Measurements from ENCODE around the gene PPIL1.
"Not testable (repeated sequence)": the region's sequence is repeated elsewhere in the genome, so short reads cannot be mapped to it uniquely, and the experiment has no call there.

PPIL1 gene

DNA sequence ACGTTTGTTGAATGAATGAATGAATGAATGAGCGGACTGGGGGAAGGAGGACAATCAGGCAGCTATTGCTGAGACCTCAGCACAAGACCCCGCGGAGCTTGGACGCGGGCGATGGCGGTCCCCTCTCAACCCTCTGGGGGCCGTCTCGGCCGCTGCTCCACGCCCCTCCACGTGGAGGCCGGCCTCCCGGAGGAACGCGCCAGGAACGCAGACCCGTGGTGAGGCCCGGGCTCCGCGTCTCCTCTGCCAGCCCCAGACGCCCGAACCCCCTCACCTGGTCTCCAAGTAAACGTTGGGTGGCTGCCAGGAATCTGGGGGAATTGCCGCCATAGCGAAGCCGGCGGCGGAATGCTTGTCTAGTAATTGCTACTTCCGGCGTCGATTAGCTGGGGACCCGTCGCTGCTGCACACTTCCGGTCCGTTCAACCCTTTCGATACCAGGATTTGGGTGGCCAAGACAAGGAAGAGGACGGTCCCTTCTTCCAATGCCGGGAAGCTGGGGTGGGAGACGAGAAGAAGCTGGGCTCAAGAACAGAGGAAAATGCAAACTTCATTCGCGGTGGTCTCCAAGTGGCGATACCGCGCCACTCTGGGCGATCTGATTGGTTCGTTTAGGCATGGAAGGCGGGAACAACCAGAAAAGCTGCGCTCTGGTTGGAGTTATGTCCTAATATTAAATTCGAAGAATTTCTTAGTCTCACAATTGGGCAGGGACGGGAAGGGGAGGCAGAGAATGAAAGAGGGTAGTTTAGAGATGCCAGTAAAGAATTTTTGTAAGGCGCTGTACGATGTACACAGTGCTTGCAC is at the start of gene PPIL1:
Gene PPIL1, minus strand, starts transcription at position 361 of the 807 bp plus-strand sequence. Its CDS starts 31 bp downstream, at position 330.
- peak; percentile 96 for DNase-seq

DNA sequence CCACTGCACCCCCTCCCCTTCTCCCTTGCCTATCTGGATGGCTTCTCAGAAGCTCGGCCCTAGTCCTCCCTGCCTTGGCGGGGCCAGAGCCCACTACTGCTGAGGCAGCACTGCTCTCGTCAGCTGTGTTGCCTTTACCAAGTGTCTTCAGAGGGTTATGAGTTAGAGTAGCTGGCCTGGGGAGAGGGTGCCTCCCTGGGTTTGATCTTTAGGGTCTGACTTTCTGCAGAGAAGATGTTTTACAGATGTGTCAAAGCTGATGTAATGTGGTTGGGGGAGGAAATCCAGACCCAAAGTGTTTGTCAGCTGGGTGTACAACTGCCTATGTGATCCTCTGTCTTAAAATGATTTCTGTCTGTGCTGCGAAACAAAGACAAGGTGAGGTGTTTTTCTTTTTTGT is 49.5 kb upstream of the PPIL1 start:
- no peak for DNase-seq

DNA sequence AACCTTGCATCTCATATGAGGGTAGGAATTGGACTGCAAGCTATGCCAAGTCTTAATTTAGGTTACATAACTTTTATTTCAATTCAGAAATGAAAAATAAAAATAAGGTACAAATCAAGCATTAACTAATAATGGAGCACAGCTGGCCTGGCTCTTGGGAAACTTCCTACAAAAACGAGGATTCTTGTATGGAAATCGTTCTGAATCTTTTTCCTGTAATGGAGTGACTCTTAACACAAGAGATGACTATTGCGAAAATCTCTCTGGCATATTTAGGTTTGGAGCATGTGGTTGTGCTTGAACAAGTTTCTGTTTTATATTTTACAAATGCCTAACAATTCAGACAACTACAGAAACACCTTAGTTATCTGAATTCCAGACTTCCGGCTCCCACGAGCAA is 45.9 kb upstream of the PPIL1 start:
- no peak for DNase-seq

DNA sequence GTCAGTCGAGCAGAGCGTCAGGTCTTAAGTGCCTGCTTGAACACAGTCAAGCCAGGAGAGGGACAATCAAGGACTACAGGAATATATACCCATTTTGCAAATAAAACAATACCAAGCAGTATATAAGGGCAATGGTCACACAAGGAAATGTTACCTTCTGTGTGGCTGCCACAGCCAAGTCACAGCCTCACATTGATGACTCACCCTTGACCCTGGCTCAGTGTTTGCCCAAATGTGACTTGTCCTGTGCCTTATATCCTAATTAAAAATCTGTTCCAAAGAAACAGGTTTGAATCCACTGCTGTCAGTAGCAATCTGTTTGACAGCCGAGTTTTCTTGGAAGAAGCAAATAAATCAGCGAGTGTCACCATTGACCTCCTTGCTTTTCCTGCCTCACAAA is 45.4 kb upstream of the PPIL1 start:
- no peak for DNase-seq

DNA sequence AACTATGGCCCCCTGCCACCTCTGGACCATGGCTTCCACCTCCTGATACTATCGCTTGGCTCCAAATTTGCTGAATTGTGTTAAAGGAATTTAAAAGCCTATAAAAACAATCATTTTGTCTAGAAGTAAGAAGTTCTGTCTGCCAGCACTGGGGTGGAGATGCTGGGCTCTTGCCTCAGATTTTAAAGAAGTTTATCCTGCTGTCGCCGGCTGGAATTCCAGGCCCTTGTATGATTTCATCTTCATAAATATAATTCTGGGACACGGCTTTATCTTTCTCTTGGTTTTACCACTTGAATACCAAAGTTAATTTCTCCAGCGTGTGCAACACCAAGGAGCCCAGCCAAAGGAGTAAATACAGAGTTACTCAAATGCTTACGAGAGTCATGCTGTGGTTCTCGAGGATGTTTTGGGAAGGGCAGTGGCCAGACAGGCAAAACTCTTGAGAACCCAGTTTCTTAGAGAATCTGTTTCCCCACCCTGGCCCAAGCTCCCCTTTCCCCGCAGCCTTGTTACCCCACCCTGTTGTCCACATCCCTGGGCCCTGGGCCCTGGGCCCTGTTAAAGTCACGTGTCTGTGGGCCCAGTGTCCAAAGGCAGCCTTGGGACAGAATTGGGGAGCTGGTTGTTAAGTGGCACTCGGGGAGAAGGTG is 43.1 kb upstream of the PPIL1 start:
- no peak for DNase-seq

DNA sequence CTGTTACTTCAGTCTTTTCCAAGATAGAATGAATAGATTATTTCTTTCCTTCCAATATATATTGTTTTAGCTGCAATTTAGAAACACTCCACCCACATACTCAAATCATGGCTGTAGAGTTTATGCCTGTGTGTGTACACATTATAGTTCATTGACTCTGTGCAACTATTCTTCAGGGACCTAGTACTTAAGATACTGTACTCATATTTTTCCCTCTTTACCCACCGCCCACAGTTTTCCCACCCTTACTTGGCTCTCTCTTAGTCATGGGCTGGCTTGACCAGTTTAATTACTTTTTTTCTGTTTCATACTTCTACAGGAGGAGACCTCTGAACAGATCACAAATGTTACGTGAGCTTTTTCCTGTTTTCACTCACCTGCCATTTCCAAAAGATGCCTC is 41.5 kb upstream of the PPIL1 start:
- no peak for DNase-seq

DNA sequence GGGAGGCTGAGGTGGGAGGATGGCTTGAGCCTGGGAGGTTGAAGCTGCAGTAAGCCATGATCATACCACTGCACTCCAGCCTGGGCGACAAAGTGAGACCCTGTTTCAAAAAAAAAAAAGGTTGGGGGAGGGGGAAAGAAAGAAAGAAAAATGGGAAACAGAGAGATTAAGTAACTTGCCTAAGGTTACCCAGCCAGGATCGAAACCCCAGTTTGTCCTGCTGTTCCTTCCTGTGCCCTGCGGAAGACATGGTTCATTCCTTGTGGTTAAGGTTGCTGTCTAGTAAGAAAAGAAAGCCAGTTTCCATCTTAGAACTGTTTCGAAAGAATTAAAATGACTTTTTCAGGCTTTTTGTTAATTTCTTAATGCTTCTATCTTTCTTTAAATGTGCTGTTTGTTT is 41.0 kb upstream of the PPIL1 start:
- no peak for DNase-seq

DNA sequence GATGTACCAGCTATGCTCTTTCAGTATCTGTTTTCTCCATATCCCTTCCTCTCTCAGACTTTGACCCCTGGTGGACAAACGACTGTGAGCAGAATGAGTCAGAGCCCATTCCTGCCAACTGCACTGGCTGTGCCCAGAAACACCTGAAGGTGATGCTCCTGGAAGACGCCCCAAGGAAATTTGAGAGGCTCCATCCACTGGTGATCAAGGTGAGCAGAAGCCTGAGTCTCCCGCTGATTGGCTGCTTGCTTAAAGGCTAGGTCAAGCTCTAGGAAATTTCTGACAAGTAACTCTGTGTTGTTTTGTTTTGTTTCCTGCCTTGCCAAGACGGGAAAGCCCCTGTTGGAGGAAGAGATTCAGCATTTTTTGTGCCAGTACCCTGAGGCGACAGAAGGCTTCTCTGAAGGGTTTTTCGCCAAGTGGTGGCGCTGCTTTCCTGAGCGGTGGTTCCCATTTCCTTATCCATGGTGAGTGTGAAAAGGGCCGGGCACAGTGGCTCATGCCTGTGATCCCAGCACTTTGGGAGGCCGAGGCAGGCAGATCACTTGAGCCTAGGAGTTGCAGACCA is 39.7 kb upstream of the PPIL1 start:
- peak; percentile 29 for DNase-seq

DNA sequence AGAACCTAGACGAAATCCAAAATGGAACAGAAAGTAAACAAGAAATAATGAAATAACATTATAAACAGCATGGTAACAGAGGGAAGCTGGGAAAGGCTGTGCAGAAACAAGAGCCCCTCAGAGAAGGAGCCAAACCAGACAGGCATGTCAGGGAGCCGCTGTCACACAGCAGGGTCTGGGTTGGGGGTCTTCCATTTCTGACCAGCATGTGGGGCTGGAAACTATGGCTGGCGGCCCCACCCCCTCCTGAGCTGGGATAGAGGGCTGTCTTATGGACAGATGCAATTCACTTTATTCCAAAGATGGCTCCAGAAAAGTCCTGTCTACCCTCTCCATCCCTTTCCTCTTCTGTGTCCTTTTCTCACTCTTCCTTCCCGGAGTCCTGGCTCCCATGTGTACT is 38.5 kb upstream of the PPIL1 start:
- DNase-seq: no peak

DNA sequence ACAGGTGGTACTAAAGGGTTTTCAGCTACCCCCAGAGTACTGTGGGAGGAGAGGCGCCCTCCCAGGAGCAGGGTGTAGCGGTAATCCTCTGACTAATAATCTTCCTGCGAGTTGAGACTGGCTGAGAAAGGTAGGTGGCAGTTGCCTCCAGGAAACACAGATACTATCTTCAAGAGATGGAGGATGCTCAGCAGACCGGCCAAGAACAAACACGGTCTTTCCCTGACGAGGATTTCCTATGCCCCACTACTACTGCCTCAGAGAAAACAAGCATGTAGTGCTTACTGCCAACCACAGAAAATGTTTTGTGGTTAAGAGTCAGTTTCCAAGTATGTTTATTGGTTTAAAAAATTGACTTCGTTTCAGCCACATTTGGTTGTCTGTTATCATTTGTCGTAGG is 38.0 kb upstream of the PPIL1 start:
- peak; percentile 51 for DNase-seq

DNA sequence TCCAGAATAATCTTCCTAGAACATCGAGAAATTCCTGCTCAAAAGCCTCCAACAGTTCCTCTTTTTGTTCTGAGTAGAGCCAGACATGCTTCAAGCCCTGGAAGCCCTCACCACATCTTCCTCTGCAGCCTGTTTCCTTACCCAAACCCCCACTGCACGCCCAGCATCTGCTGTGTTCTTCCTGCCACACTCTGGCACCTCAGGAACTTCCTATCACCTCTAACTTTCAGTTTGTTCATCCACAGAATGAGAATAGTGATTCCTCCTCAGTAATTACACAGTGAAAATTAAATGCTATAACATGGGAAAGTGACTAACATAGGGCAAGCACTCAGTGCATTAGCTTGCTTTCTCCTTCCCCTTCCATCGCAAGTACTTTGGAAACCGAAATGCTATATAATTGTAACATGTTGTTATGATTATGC is 37.4 kb upstream of the PPIL1 start:
- peak; percentile 84 for DNase-seq

DNA sequence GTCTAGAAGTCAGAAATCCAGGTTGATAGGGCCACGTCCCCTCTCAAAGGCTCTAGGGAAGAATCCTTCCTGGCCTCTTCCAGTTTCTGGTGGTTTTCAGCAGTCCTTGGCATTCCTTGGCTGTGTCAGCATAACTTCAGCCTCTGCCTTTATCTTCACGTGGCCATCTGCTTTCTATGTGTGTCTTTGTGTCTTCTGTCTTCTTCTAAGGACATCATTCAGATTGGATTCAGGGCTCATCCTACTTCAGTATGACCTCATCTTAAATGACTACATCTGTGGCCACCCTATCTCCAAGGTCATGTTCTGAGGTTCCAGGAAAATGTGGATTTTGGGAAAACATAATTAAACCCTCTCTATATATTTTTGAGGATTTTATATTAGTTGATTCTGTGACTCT is 34.1 kb upstream of the PPIL1 start:
- DNase-seq: no peak

DNA sequence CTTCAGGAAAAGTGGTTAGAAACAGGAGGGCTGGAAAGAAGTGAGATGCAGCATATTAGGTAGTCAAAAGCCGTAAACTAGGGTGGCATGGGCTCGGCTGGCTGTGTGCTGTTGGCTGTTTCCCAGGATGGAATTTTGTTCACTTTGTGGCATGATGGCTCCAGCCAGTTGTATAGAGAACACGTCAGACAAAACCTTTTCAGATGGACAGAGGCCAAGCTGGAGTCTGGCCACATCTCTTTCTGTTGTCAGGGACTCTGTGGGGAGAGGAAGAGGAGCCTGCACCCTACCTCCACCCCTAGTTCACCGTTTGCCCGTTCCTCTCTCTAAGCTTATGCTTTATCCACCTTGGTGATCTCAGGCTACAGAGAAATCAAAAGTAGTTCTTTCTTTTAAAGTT is 33.2 kb upstream of the PPIL1 start:
- DNase-seq: no peak

DNA sequence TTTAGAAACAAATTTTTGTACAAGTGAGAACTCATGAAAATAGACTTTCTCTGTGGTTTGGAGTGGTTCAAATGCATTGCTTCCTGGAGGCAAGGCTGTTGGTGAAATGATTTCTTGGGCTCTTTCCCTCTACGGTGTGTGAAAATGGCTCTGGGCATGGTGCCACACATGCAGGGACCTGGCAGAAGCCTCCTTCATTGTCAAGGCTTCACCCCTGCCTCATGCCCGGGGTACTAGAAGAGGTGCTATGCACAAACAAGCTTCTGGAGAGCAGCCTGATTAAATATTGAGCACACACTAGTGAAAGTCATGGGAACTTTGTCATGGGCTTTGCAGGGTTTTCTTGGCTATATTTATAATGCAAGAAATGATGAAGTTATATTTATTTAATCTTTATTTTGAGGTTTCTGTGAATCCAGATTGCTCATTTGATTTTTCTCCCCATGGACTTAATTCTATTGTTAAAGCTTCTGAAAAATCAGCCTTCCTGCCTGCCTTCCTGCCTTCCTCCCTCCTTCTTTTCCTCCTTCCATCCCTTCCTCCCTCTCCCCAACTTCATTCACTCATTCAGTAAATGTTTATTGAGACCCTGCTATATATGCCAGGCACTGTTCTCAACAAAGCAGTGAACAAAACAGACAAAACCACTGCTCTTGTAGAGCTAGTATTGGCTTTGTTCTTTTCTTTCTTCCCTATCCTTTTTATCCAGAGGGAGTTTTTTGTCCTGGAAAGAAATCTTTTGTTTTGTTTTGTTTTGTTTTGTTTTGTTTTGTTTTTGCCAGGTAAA is 32.1 kb upstream of the PPIL1 start:
- no peak for DNase-seq

DNA sequence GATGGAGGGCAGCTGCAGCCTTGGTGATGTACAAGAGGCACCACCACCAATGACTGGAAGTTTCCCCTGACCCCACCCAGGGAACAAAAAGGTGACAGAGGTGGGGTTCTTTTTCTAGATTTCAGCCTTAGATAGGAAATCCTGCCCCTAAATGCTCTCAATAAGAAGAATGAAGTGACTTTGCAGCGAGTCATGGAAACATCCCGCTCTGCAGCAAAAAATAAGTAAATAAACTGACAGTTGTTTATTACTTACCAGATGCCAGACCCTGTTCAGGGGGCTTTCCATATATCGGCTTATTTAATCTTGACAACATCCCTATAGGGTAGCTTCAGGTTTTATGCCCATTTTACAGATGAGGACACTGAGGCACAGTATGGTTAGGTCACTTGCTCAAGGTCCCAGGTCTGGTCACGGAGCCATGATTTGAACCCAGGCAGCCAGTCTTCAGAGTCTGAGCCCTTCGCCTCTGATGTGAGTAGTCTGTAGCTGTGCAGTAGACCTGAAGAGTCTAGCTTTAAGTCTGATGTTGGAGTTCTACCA is 30.3 kb upstream of the PPIL1 start:
- no peak for DNase-seq

DNA sequence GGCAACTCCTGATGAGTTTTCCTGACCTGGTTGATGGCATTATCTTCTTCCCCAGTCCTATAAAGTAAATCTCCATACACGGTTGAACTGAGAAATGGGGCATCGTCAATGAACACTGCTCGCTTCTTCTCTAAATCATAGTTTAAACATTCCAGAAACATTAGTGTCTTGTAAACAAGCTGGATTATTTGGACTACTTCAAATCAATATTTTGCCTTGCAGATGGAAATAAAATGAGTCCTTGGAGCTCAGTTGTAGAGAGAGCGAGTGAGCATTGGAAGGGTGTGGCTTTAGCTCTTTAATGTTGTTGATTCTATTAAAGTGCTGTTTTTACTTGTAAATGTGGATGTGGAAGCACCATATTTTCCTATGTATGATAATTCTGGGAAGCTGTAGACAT is 29.5 kb upstream of the PPIL1 start:
- no peak for DNase-seq

DNA sequence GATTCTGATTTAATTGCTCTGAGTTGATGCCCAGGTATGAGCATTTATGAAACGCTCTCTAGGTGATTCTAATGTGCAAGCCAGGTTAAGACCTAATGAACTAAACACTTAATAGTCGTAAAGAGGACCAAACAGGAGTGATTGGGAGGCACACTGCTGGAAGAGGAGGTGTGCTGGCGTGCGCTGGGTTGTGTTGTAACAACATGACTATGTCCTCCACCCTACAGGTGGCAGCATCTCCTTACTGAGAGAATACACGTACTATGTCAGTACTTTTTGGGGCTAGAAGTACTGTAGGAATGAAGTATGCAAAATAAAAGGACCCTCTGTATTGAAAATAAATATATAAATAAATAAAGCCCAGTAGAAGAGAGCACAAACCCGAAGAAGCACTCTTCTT is 23.0 kb upstream of the PPIL1 start:
- peak; percentile 49 for DNase-seq

DNA sequence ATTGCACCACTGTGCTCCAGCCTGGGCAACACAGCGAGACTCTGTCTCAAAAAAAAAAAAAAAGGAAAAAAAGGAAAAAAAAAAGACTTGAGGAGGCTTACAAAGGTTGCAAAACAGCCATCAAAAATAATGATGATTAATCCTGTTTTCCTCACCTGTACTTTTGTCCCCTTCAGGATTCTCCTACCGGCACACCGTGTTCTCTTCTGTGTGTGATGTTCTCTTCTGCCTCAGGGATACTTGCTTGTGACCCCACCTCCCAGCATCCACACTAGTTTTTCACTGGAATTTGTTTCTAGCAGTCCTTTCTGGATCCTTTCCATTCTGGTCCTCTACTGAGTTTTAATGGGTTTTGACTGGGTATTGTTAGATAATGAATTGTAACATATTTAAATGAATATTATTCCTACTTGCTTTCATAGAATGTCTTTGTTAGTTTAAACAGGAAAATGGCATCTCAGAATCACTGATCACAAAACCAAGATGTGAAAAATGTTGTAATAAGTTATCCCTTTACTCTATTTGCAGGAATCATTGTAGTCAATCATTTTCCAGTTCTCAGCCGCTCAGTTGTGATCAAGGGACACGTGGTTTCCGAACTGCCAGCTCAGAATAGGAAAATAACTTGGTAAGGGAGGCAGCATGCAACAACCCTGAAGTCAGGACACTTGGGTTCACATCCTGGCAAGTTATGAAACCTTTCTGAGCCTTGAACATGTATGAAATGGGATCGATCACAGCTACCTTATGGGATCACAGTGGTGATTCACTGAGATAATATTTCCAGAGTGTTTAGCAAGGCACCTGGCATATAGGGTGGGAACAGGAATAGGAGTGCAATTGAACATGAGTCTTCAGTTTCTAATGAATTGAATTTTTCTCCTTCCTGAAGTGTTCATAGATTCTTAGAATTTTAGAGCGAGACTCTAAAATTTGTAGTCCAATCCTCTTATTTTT is 19.7 kb upstream of the PPIL1 start:
- DNase-seq: no peak

DNA sequence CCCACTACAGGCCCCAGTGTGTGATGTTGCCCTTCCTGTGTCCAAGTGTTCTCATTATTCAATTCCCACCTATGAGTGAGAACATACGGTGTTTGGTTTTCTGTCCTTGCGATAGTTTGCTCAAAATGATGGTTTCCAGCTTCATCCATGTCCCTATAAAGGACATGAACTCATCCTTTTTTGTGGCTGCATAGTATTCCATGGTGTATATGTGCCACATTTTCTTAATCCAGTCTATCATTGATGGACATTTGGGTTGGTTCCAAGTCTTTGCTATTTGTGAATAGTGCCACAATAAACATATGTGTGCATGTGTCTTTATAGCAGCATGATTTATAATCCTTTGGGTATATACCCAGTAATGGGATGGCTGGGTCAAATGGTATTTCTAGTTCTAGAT is 16.6 kb upstream of the PPIL1 start:
- DNase-seq: not testable (repeated sequence)

DNA sequence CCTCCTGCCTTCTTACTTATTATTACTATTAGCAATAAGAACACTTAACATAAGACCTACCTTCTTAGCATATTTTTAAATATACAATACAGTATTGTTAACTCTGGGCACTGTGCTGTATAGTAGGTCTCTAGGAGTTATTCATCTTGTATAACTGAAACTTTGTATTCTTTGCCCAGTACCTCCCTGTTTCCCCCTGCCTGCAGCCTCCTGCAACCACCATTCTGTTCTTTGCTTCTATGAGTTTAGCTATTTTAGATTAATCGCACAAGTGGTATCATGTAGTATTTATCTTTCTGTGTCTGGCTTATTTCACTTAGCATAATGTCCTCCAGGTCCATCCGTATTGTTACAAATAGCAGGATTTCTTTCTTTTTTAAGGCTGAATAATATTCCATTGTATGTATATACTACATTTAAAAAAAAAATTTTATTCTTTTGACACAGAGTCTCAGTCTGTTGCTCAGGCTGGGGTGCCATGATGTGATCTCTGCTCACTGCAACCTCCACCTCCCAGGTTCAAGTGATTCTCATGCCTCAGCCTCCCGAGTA is 15.6 kb upstream of the PPIL1 start:
- peak; percentile 23 for DNase-seq

DNA sequence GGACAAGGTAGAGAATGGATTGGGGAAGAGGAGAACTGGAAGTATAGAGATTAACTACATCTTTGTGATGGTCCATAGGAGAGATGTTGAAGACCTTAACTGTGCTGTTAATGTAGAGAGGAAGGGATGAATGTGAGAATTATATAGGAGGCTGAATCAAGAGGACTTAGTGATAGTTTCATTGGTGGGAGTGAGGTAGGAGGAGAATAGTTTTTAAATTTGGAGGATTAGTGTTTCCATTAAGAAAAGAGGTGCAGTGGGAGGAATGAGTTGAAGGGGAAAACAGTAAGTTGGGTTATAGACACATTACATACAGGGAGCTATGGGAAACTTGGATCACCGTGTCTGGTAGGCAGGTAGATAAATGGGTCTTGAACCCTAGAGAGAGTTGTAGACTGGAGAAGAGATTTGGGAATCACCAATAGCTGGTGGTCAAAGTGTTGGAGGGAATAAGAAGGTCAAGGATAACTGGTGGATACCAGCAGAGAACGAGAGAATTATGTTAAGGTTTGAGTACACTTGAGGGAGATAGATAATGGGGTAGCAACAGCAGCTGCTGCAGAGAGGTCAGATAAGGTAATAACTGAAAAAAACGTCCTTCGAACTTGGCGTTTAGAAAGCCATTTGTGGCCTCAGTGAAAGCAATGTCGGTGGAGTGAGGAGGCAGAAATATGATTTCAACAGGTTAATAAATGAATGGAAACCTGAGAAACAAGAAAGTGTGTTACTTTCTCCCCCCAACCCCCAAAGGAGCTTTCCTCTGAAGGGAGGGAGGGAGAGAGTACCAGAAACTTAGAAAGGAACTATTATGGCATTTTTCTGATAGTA is 14.3 kb upstream of the PPIL1 start:
- DNase-seq: peak; percentile 84

Measured in hematopoietic multipotent progenitor cell treated with erythropoietin and hydrocortisone succinate and interleukin-3 and kit ligand, for 4 days (in vitro differentiated cells).